Pulmonary artery endothelial cell (primary cell): ENCODE measurements around the gene RNF181. TPM values are rescaled to one million over a fixed set of nuclear protein-coding genes. Genes with fewer than 3 reads are reported as not detected.
"Not testable (repeated sequence)": the region's sequence is repeated elsewhere in the genome, so short reads cannot be mapped to it uniquely, and the experiment has no call there.

Experiments
- DNase-seq: peaks from one replicate; pipeline ENCODE4 v3.0.0-alpha.2; 2011; ENCODE audit warnings: low read depth, low spot score
- total RNA-seq: library from RNA; depleted of rRNA; stranded (reverse); fragments of >200 nt; gene quantifications from 2 replicates; pipeline ENCODE4 v1.2.3, GENCODE V29; 2014

Gene RNF181
- total RNA-seq, 1 donor from 2014 or later = 248 TPM

- DNase-seq = no peak
Observed at GRCh38 chr2:85596026-85596333, 435 bp downstream of the RNF181 start.

GRCh38 chr2:85596486-85597143 is 1.1 kb downstream of the RNF181 start:
- no peak for DNase-seq

- no peak for DNase-seq
Observed at GRCh38 chr2:85597241-85597640, 1.7 kb downstream of the RNF181 start.

- DNase-seq = no peak
Observed at GRCh38 chr2:85598594-85599340, 3.2 kb downstream of the RNF181 start.

- DNase-seq = no peak
Observed at GRCh38 chr2:85599468-85600234, 4.1 kb downstream of the RNF181 start.

- DNase-seq = no peak
Observed at GRCh38 chr2:85600235-85600575, 4.7 kb downstream of the RNF181 start.

- DNase-seq = no peak
Observed at GRCh38 chr2:85600951-85601770, 5.6 kb downstream of the RNF181 start.

GRCh38 chr2:85601771-85602475 is 6.4 kb downstream of the RNF181 start:
- no peak for DNase-seq

- peak; percentile 60 for DNase-seq
Observed at GRCh38 chr2:85602476-85603234, 7.1 kb downstream of the RNF181 start, which contains the start of gene TMEM150A. Gene TMEM150A, minus strand, starts transcription at chr2:85602698. Its CDS starts 750 bp downstream, at chr2:85601948.

- not testable (repeated sequence) for DNase-seq
Observed at GRCh38 chr2:85604133-85604444, 8.5 kb downstream of the RNF181 start.

GRCh38 chr2:85604568-85605339 is 9.2 kb downstream of the RNF181 start:
- DNase-seq = no peak

GRCh38 chr2:85605406-85606115 is 10.0 kb downstream of the RNF181 start:
- peak; percentile 67 for DNase-seq

GRCh38 chr2:85606116-85606455 is 10.5 kb downstream of the RNF181 start:
- no peak for DNase-seq

- DNase-seq = no peak
Observed at GRCh38 chr2:85607268-85608215, 12.0 kb downstream of the RNF181 start.

GRCh38 chr2:85611217-85611704 is 15.7 kb downstream of the RNF181 start:
- DNase-seq = no peak

GRCh38 chr2:85611705-85612587 is 16.4 kb downstream of the RNF181 start, which contains the start of gene C2orf68:
Gene C2orf68, minus strand, starts transcription at chr2:85612066. Its CDS starts 82 bp downstream, at chr2:85611984.
- DNase-seq = no peak
